HG03342 (cell line): ENCODE data around the gene UVRAG.

ENCODE experiments used
- ATAC-seq: cut with Tn5 transposase; IDR thresholded peaks from one replicate; pipeline ENCODE4 v1.9.1; 2021; ENCODE audit warnings: mild to moderate bottlenecking, moderate library complexity; ENCODE audit not compliant: unreplicated experiment

UVRAG gene

DNA sequence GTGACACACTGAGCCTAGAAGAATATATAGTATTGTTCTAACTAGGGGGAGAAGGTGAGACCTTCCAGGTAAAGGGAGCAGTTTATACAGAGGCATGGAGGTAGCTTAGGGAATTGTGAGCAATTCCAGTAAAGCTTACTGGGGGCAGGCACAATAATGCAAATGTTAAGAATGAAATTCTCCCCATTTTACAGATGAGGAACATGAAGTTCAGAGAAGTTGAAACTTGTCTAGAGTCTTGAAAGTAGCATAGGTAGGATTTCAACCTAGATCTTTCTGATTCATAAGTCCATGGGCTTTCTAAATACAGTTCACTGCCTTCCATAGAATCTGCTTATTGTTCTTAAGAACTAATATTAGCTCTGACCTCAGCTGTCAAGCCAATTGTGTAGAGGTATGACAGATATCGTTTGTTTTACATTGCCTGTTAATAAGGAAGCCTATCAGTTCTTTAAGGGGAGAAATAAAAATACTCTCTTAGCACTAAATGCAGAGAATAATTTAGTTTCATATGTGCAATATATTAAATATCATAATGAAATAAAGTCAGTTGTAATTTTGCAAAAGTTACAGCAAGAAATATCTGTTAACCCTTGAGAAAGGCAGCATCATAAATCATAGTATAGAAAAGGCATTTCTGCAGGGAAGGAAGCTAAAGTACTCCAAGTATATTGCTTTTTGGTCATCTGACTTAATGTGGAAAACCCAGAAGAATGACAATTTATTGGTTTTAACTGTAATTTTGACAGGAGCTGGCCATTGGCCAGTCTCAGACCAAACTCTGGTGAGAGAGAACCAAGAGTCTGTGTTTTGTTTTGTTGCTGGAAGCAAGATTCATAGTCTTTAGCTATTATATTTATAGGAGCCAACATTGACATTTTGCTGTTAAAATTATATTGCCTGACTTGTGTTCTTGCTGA, 181.8 kb downstream of the UVRAG start:
- no peak for ATAC-seq

DNA sequence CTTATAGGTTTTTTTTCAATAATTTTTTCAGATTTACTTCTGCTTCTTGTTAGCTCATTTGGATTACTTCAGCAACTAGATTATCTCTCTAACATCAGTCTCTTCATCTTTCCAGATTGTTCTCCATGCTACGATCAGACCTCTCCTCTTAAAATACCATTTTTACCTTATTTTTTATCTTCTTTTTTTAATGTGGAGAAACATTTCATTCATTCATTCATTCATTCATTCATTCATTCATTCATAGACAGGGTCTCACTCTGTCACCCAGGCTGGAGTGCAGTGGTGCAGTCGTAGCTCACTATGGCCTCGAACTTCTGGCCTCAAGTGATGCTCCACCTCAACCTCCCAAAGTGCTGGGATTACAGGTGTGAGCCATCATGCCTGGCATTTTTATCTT, 189.4 kb downstream of the UVRAG start:
- ATAC-seq: no peak

DNA sequence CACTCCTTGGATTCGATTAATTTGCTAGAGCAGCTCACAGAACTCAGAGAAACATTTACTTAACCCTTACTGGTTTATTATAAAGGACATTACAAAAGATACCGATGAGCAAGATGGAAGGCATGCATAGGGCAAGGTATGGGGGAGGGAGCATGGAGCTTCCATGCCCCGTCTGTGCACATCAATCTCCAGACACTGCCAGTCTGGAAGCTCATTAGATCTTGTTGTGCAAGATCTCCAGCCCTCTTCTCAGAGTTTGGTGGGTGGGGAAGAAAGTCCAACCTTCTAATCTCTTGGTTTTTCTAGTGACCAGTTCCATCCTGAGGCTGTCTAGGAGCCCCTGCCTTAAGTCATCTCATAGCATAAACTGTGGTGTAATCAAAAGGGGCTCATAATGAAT, 190.7 kb downstream of the UVRAG start:
- ATAC-seq: no peak

DNA sequence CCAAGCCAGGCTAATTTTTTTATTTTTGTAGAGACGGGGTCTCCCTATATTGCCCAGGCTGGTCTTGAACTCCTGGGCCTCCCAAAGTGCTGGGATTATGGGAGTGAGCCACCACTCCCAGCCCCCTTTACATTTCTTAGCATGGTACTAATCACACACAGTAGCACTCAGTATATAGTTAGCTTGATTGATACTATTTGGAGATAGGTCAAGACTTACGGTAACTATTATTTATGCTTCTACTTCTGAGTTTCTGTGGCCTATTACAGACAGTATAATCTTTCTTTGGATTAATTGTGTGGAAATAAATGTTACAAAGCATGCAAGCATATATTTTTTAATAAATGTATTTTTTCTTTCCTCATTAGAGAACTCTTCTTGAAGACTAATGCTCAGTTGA, 192.2 kb downstream of the UVRAG start:
- no peak for ATAC-seq

DNA sequence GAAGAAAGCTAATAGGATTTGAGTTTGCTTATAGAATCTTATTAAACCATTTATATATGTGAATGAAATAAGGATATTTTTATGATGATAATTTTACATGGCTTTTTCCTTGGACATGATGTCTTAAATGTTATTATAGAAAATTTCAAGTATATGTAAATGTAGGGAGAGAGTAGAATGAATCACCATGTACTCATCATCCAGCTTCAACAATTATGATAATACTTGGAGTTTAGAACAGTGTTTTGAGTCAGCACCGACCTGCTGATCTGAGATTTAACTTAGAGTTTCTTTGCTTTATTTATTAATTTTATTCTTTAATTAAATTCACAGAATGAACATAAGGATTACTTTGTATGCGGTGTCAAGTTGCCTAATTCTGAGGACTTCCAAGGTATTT, 193.5 kb downstream of the UVRAG start:
- no peak for ATAC-seq

DNA sequence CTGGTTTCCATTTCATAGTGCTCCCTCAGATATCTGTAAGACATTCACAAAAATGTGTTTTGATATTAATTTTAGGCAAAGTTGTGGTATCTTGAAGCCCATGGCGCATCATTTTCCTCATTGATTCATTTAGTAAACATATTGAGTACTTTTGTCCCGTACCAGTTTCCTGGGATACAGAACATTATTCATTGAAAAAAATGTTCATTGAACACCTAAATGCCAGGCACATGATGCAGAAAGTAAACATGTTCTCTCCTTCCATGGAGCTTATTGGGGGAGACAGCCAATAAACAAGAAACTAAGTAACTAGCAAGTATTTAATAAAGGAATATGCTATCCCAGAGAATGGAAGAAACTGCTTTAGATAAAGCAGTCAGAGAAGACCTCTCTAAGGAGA, 195.0 kb downstream of the UVRAG start:
- no peak for ATAC-seq

DNA sequence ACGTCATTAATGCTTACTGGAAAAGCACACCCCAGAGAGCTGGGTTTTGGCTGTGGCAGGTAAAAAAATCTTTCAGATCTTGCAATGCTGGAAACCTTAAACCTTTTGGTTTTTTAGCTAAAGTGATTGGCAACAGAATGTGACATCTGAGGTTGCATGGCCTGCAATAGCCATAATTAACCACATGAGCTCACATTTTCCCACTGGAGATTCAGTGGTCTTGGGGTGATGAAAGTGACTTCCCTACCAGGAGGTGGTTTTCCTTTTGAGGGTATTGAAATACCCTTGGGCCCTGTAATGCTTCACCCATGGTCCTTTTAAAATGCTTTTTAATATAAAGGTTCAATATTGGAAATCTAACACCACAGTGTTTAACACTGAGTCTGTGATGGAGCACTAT, 198.5 kb downstream of the UVRAG start:
- ATAC-seq: no peak

DNA sequence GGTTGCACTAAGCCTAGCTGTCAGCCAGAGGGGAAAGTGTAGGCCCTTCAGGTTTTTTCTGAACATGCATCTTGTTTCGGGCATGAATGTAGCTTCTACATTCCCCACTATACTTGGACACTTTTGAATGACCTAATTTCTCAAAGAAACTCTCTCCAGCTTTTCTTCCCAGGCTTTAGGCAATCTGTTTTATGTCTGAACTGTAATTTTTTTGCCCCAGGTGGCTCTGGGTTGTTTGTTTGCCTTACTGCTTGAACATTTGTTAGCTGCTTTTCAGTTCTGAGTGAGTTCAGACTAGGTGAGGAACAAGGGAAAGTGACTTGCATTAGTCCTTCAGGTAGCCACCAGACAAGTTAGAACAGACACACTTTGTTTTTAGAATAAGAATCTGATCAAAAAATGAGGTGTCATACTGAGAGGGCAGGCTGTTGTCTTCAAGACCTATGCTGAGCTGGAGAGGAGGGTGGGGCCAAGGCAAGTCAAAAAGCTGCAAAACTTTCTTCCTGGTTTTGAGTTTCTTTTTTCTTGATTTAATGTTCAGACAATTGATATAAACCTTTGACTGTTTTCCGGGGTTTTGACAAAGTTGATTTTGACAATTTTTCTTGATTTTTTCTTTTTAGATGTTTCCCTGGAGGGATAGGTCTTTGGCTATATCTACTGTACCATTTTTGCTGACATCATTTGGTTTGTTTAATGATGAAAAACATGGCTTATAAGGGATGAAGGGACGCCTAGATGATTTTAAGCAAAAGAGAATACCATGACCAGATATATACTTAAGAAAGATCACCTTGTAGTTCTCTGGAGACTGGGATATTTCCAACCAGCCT, 208.4 kb downstream of the UVRAG start:
- no peak for ATAC-seq

DNA sequence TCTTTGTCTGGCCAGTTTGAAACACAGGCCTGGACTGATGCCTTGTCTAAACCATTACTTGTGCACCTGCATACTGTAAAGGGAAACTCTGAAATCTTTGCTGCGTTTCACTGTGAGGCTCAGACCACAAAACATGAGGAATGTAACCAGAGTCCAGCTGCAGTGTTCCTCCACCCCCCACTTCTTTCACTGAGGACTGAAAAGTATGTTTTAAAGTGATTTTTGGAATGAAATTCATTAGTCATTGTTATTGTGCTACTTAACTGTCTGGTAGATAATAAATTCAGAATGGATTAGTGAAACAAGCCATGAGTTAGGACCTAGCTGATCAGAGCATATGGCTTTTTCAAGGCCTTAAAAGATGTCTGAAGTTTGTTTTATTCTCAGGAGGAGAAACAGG, 210.1 kb downstream of the UVRAG start:
- no peak for ATAC-seq

DNA sequence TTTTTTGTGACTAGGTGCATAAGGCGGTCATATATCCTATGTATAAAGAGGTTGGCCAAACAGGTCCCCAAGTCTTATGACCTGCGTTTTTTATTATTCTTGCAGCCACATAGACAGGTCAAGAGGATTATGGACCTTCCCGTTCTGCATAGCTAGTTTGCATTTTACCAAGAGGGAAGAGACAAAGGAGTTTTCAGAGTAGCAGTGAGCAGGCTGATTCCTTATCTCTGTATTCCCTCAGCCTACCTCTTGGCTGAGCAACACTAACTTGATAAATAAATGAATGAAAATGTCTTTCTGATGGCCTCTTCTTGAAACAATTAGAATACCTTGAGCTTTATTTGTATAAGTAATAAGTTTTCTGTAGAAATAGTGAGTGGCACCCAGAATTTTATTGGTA, 210.8 kb downstream of the UVRAG start:
- no peak for ATAC-seq

DNA sequence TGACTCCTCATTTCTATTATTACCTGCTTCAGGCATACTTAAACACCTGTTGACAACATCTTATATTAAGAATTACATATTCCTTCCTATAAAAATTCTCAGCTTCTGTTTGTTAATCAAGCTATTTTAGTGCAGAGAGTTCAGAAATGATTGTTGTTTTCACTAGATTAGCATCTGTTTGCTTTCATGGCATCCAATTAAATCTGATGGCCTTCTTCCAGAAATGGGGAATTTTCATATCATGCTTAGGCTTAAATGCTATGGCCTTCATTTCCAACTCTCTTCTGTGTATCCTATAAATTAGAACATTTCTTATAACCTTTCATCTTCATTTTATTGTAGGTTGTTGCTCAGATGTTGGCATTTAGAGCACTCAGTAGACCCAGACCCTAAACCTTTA, 211.3 kb downstream of the UVRAG start:
- ATAC-seq: no peak

DNA sequence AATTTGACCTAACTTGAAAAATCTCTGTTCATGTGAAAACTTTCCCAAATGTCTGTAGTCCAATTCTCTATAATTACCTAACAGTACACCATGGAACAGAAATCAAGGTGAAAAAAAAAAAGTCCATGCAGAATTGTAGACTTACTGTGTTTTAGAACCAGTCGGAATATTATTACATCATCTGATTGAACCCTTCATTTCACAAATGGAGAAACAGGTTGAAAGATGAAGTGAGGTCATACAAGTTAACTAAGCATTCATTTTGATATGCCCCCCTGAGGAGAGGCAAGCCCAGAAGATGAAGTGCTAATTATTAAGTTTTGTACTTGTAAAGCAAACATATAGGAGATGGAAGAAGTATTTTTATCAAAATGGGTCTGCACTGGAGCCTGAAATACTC, 211.9 kb downstream of the UVRAG start:
- ATAC-seq: no peak

DNA sequence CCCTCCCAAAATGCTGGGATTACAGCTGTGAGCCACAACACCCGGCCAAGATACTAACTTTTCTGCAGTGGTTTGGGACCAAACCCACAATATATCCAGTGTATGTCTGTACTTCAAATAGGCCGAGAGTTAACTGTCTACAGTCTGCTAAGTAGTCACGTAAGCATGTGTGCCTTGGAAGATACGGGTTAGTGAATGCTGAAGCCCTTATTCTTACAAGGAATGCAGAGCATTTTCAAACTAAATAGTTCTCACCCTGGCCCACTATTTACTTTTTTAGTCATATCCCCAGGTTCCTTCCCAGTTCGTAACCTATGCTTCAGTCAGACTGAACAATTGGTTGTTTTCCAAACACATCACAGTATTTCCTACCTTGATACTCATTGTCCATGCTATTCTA, 215.3 kb downstream of the UVRAG start:
- no peak for ATAC-seq

DNA sequence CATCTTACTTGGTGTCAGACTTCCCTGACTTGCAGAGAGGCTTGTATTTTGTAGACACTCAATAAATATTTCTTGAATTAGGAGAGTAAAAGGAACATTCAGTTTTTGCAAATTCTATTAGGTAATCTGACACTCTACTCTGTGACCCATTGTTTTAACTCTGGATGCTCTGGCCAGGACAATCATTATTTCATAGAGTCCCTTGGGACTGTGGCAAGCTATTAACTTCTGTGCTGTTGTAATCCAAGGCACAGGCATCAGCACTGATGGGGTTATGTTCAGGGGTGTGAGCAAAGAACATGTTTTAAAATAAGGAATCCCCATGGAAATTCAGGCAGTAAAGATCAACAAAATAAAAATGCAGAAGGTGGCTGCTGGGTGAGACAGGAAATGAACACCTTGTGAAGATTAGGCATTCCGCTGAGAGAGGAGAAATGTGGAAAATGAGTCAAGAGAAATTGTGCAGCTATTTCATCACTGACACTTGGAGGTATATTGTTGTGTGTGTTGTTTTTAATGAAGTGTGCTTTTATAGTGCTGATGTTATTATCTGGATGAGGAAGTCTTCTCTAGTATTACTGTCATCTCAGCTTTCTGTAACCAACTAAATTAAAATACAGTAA, 216.1 kb downstream of the UVRAG start:
- no peak for ATAC-seq

DNA sequence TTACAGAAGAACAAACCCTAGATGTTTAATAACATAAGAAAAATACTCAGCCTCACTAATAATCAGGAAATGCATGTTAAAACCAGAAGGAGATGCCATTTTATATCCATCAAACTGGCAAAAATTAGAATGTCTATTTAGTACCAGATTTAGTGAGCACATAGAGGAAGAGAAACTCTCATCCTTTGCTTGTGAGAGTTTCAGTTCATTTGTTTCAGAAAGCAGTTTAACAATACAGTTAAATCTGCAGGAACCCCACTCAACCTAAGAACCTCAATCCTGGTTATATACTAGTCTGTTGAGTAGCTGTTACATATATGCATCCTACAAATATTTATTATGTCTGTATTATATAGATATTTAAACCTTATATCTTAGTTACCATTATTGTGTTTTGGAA, 218.7 kb downstream of the UVRAG start:
- no peak for ATAC-seq

DNA sequence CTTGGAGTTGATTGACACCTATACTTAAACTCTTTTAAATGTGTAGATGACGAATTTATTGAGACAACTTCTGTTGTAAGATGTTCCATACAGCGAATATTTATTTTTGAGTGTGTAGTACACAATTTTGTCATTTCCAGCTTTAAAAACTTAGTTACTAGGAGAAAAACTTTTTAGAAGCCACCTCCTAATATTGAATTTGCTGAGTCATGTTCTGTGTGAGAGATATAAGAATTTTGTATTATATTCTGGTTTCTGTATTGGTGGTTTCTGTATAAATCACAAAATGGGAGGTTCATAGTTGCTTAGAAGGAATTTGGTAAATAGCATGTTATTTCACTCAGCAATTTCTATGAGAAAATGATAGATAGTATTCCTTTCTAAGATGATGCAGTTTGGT, 220.0 kb downstream of the UVRAG start:
- ATAC-seq: no peak

DNA sequence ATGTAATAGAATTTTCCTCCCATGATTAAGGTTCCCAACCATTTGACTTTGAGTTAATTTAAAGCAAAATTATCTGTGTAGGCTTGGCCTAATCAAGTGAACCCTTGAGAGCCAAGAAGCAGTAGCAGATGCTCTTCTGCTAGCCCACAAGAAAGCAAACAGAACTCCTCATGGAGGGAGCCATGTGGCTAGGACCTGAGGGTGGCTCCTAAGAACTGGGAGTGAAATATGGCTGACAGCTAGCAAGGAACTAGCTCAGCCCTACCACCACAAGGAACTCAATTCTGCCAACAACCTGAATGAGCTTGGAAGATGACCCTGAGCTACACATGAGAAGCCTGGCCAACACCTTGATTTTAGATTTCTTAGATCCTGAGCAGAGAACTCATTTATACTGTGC, 223.6 kb downstream of the UVRAG start:
- ATAC-seq: no peak

DNA sequence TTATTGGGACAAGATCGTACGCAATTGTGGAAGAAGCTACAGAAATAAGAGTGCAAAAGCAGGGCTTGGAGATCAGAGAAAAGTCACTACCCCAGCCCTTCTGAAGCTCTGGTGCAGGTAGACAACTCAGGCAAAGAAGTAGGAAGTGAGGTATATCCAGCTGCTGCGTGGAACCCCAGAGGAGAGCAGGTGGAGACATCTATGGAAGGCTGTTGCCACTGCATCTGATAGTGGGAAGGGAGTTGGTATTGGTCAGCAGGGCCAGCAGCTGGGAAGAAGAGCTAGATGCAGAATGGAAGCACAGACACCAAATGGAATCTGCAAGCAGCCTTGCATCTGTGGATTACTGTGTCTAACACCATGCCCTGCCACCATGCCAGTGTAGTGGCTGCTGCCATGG, 226.2 kb downstream of the UVRAG start:
- ATAC-seq: no peak

DNA sequence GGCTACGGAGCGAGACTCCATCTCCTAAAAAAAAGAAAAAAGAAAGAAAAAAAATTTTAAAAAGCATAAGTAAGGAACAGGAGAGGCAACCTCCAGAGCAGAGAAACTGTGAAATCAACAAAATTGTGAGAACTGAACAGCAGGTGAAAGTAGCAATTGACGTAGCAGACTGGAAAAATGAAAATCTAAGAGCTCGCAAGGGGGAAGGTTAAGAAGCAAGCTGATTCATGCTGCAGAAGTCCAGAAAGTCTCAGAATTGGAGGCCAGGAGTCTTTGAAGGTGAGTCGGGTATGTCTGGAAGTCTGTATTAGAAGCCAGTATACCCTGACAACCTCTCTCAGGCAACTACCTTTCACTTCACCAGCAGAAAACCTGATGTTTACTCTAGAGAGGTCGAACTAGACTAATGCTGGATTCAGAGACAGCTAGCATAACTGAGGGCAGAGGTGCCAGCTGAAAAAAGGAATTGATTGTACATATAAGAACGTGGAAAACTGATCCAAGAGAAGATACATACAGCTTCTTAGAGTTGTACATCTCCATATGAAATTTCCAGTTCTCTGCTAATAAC, 229.8 kb downstream of the UVRAG start:
- ATAC-seq: no peak

DNA sequence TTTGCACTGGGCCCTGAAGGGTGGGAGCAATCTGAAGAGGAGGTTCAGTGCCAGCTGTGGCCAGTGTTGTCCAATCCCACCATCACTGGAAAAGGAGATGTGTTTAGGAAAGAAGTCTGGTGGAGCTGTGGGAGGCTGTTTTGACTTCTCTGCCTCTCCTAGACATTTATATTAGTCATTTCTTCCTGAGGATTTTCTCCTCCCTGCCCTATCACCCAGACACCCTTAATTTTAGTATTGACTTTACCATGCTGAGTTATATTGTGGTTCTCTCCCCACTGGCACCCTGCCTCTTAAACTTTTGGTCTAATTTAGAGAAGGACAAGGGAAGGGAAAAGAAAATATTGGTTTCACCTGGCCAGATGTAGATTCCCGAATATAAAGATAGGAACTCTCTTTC, 232.2 kb downstream of the UVRAG start:
- ATAC-seq: no peak

DNA sequence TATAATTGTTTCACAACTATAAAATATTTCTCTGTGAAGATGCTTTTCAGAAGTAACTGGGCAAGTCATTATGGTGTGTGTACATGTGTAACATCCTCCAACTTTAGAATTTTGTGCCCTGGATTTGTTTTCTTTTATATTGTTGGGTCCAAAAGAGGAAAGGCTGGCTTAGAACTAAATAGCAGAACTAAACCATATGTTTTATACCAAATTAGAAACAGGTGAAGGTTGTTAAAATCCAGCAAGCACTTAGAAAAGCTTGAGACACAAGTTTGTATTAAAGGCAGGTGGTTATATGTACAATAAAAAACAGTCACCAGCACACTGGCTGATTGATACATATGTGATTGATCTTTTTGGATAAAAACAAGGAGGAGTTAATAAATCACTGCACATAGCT, 232.8 kb downstream of the UVRAG start:
- no peak for ATAC-seq
